Tibial nerve (tissue), 4 donors: Measurements from ENCODE around the gene EXD3.

Experiments used
- CTCF ChIP-seq, 5 experiments: fragments of 200-600 bp in 3 of 5; fragments of 450-650 bp in 2 of 5; sonication (generic) in 3 of 5; IDR thresholded peaks; one replicate each; pipeline ENCODE4 v1.5.1; 2016 to 2019; ENCODE audit warnings: antibody characterized with exemption in 5 of 5, mild to moderate bottlenecking in 3 of 5, moderate library complexity in 2 of 5
- EP300 ChIP-seq, 2 donors: sonication (generic); formaldehyde crosslinking; IDR thresholded peaks; one replicate each; pipeline ENCODE4 v1.6.1; 2017; ENCODE audit warnings: antibody characterized with exemption in 2 of 2, mild to moderate bottlenecking in 1 of 2

GRCh38 chr9:137435980-137436760, 13.2 kb upstream of the EXD3 start:
- no peak for TF ChIP-seq CTCF (IDR thresholded peaks at IDR 0.05)
- TF ChIP-seq EP300 (IDR thresholded peaks at IDR 0.05) = no peak
